Liver (tissue), 5 donors: Measurements from ENCODE around the gene ABLIM2. TPM values are rescaled to one million over a fixed set of nuclear protein-coding genes. Genes with fewer than 3 reads are reported as not detected.
A peak's percentile ranks its signal among the peaks of the same experiment; 100 is the strongest.

Source experiments
- polyA plus RNA-seq, 2 donors: library from polyadenylated mRNA; stranded (reverse) in 1 of 2; unstranded in 1 of 2; fragments of 200-250 nt in 1 of 2; fragments of >200 nt in 1 of 2; fragmentation: Nextera tagmentation in 1 of 2; extraction: Ambion mirVana in 1 of 2; gene quantifications; one replicate each; pipeline versions ENCODE4 v1.2.1 to v1.2.3, GENCODE V29; 2013 to 2015
- small RNA-seq: library from RNA; depleted of rRNA; stranded (forward); fragments of <200 nt; gene quantifications from one replicate; pipeline ENCODE3, GENCODE V24; 2014
- total RNA-seq, 2 donors: library from RNA; depleted of rRNA; stranded (reverse); fragments of >200 nt; gene quantifications; one replicate each; pipeline ENCODE4 v1.2.3, GENCODE V29; 2014
- donor health status: healthy.
- donor health status: healthy.
- donor health status: healthy.

ABLIM2 gene
- total and polyA plus RNA-seq, 4 donors, result 0.75 to 2.5 (median 0.93) TPM

Small RNAs within 50 kb of the gene (small RNA-seq; reads per million reads assigned to genes)
- gene MIR95, result 0.82 reads per million, percentile 73 among the genes with 10 or more reads in this experiment

Other genes starting within 250 kb of the ABLIM2 start
- 1 to 10 TPM; 2.1 to 3.2 TPM for gene AFAP1, start 219.0 kb downstream of the ABLIM2 start, total RNA-seq
- gene AFAP1, start 219.0 kb downstream of the ABLIM2 start, polyA plus RNA-seq, result 1 to 10 TPM in 1 of 2 donors, under 1 TPM in 1; 0.40 to 1.0 TPM
- gene SH3TC1, start 40.5 kb upstream of the ABLIM2 start, total RNA-seq, result 10 to 100 TPM; 28.8 to 34.6 TPM
- gene SH3TC1, start 40.5 kb upstream of the ABLIM2 start, polyA plus RNA-seq, result 10 to 100 TPM in 1 of 2 donors, 1 to 10 TPM in 1; 6.5 to 22.8 TPM
- gene HTRA3, start 110.9 kb upstream of the ABLIM2 start, total RNA-seq, result 1 to 10 TPM; 1.0 to 1.2 TPM
- gene HTRA3, start 110.9 kb upstream of the ABLIM2 start, polyA plus RNA-seq, result 1 to 10 TPM in 1 of 2 donors, under 1 TPM in 1; 0.36 to 1.1 TPM